HEK293T (cell line): ENCODE measurements around the gene GPHN.
A peak's percentile ranks its signal among the peaks of the same experiment; 100 is the strongest.

ENCODE experiments used
- CTCF ChIA-PET: fragments of 350-600 bp; formaldehyde crosslinking; extraction: SDS; loops from one replicate; lab custom pipeline; 2021; ENCODE audit warnings: antibody characterized with exemption, inconsistent platforms; lab: Yijun Ruan, JAX
- POLR2A ChIA-PET: fragments of 350-600 bp; formaldehyde crosslinking; extraction: SDS; loops from one replicate; lab custom pipeline; 2020; ENCODE audit warnings: antibody characterized with exemption, inconsistent platforms; lab: Yijun Ruan, JAX
- DNase-seq: peaks from one replicate; pipeline ENCODE4 v3.0.0; 2012; ENCODE audit warnings: mixed read lengths; ENCODE audit errors: extremely low spot score
- ARNT ChIP-seq: fragments of 450-650 bp; IDR thresholded peaks from 2 replicates; pipeline ENCODE4 v1.6.1; 2017; ENCODE audit warnings: mild to moderate bottlenecking
- BHLHE40 ChIP-seq: fragments of 450-650 bp; IDR thresholded peaks from 2 replicates; pipeline ENCODE4 v1.6.1; 2016; ENCODE audit warnings: mild to moderate bottlenecking, moderate library complexity, borderline replicate concordance
- CTBP1 ChIP-seq: fragments of 450-650 bp; IDR thresholded peaks from 2 replicates; pipeline ENCODE4 v1.6.1; 2016; ENCODE audit warnings: borderline replicate concordance
- ELF4 ChIP-seq: fragments of 450-650 bp; IDR thresholded peaks from 2 replicates; pipeline ENCODE4 v1.6.1; 2017; ENCODE audit warnings: antibody characterized with exemption
- FOXA1 ChIP-seq: fragments of 450-650 bp; IDR thresholded peaks from 2 replicates; pipeline ENCODE4 v1.6.1; 2016; ENCODE audit warnings: mild to moderate bottlenecking
- FOXK2 ChIP-seq: fragments of 450-650 bp; IDR thresholded peaks from 2 replicates; pipeline ENCODE4 v1.6.1; 2016; ENCODE audit warnings: mild to moderate bottlenecking
- FOXM1 ChIP-seq: fragments of 450-650 bp; IDR thresholded peaks from 2 replicates; pipeline ENCODE4 v1.6.1; 2017; ENCODE audit warnings: mild to moderate bottlenecking, borderline replicate concordance
- HDGF ChIP-seq: fragments of 450-650 bp; IDR thresholded peaks from 2 replicates; pipeline ENCODE4 v1.6.1; 2017; ENCODE audit warnings: antibody characterized with exemption, borderline replicate concordance
- L3MBTL2 ChIP-seq: fragments of 450-650 bp; conservative IDR thresholded peaks from 2 replicates; pipeline ENCODE4 v1.6.1; 2016; ENCODE audit warnings: mild to moderate bottlenecking
- LEF1 ChIP-seq: fragments of 450-650 bp; IDR thresholded peaks from 2 replicates; pipeline ENCODE4 v1.6.1; 2017; ENCODE audit warnings: mild to moderate bottlenecking, borderline replicate concordance
- NFRKB ChIP-seq: fragments of 450-650 bp; IDR thresholded peaks from 2 replicates; pipeline ENCODE4 v1.6.1; 2016; ENCODE audit warnings: mild to moderate bottlenecking, moderate library complexity
- PKNOX1 ChIP-seq: fragments of 450-650 bp; IDR thresholded peaks from 2 replicates; pipeline ENCODE4 v1.6.1; 2016
- SP1 ChIP-seq: fragments of 450-650 bp; IDR thresholded peaks from 2 replicates; pipeline ENCODE4 v1.6.1; 2017
- SUZ12 ChIP-seq: fragments of 450-650 bp; IDR thresholded peaks from 2 replicates; pipeline ENCODE4 v1.6.1; 2016; ENCODE audit warnings: mild to moderate bottlenecking
- TARDBP ChIP-seq: fragments of 450-650 bp; IDR thresholded peaks from 2 replicates; pipeline ENCODE4 v1.6.1; 2016
- ZNF384 ChIP-seq: fragments of 450-650 bp; IDR thresholded peaks from 2 replicates; pipeline ENCODE4 v1.6.1; 2016

GPHN gene

GRCh38 chr14:66972469-66972868 lies 464.5 kb downstream of the GPHN start:
- no peak for TF ChIP-seq PKNOX1
- no peak for TF ChIP-seq ELF4
- no peak for TF ChIP-seq FOXA1
- TF ChIP-seq NFRKB: no peak
- TF ChIP-seq BHLHE40: no peak
- no peak for TF ChIP-seq LEF1
- TF ChIP-seq ZNF384: no peak
- no peak for TF ChIP-seq SP1
- no peak for TF ChIP-seq TARDBP
- TF ChIP-seq CTBP1: no peak
- TF ChIP-seq HDGF: no peak
- TF ChIP-seq FOXM1: no peak
- no peak for TF ChIP-seq ARNT
- no peak for TF ChIP-seq L3MBTL2
- ChIA-PET CTCF (interaction anchor here (1.4 kb wide), 1 partner anchor 9 kb away, joined by 5 read pairs; no protein-coding TSS in a partner anchor), POLR2A (no interaction called here)
- no peak for DNase-seq

GRCh38 chr14:66974397-66975025 lies 466.6 kb downstream of the GPHN start:
- CTCF ChIA-PET: no interaction called here
- no peak for DNase-seq
- TF ChIP-seq PKNOX1 (peak; percentile 90), FOXK2 (no peak)
- POLR2A ChIA-PET: no interaction called here

- ChIA-PET POLR2A (no interaction called here), CTCF (no interaction called here)
- TF ChIP-seq TARDBP (no peak), BHLHE40 (no peak), SUZ12 (no peak), PKNOX1 (peak; percentile 81), NFRKB (no peak), L3MBTL2 (no peak)
- no peak for DNase-seq
These were observed 467.3 kb downstream of the GPHN start for GRCh38 chr14:66975251-66975650.

- no peak for DNase-seq
- TF ChIP-seq CTBP1: no peak
- CTCF ChIA-PET: interaction anchor here (0.6 kb wide), 1 partner anchor 258 kb away, joined by 3 read pairs; no protein-coding TSS in a partner anchor
- POLR2A ChIA-PET: no interaction called here
These were observed 471.4 kb downstream of the GPHN start for GRCh38 chr14:66979101-66979974.

GRCh38 chr14:66982247-66982646 lies 474.3 kb downstream of the GPHN start:
- POLR2A ChIA-PET: no interaction called here
- CTCF ChIA-PET: no interaction called here
- TF ChIP-seq NFRKB (no peak), LEF1 (no peak), L3MBTL2 (no peak), FOXK2 (no peak), FOXA1 (no peak), PKNOX1 (no peak), FOXM1 (no peak), SUZ12 (no peak), BHLHE40 (no peak), TARDBP (no peak), ARNT (no peak)
- no peak for DNase-seq

- no peak for DNase-seq
- ChIA-PET POLR2A (no interaction called here), CTCF (no interaction called here)
- TF ChIP-seq SP1 (no peak), HDGF (no peak), ELF4 (no peak), TARDBP (no peak), CTBP1 (no peak), L3MBTL2 (no peak), SUZ12 (no peak), LEF1 (no peak), ARNT (no peak), BHLHE40 (no peak), FOXA1 (no peak), PKNOX1 (no peak), FOXM1 (no peak), FOXK2 (no peak), ZNF384 (no peak), NFRKB (no peak)
These were observed 484.8 kb downstream of the GPHN start for GRCh38 chr14:66992776-66993175.
